GM12801 (cell line): Measurements from ENCODE around the gene DCDC2C.

ENCODE experiments used
- CTCF ChIP-seq: IDR thresholded peaks from one replicate; pipeline ENCODE4 v1.5.1; 2011; ENCODE audit warnings: control low read depth; ENCODE audit not compliant: insufficient read length; ENCODE audit errors: extremely low read depth

Gene DCDC2C

GRCh38 chr2:3659447-3660432 is 43.6 kb upstream of the DCDC2C start:
- TF ChIP-seq CTCF = no peak

DNA sequence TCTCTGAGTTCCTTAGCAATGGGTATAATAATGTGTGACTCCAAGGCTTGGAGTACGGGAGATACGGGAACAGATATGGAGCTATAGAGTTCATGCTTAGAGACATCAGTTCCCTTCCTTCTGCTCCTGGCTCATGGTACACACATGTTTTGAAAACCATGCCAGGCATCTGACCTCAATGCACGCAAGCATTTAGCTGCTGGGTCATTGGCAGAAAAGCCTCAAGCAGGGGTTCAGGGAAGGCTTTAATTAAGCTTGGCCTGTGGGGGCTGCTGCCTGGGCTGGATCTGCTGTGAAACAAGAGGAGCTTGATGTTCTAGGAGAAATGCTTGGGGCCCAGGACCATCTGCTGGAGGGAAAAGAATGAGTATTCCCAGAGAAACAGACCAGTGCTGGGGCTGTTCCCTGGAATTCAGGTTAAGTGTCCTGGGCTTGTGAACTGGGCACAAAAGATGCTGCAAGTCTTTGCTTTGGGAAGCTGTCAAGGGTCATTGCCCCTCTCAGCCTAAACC is 42.2 kb upstream of the DCDC2C start:
- TF ChIP-seq CTCF = no peak

DNA sequence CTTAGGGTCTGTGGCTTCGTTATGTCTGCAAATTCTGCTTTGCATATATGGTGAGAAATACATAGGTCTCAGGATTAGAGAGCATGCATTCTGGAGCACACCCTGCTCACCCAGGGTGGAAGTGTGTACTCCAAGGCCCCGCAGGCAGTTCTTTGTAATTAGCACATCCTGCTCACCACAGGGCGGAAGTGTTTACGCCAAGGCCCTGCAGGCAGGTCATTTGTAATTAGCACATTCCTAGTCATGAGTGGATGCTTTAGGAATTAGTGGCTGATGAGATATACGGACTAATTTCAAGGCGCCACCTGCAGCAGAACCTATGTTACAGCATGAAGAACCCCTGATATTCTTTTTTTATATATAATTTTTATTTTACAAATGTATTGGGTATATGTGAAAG is 41.1 kb upstream of the DCDC2C start:
- TF ChIP-seq CTCF = no peak

DNA sequence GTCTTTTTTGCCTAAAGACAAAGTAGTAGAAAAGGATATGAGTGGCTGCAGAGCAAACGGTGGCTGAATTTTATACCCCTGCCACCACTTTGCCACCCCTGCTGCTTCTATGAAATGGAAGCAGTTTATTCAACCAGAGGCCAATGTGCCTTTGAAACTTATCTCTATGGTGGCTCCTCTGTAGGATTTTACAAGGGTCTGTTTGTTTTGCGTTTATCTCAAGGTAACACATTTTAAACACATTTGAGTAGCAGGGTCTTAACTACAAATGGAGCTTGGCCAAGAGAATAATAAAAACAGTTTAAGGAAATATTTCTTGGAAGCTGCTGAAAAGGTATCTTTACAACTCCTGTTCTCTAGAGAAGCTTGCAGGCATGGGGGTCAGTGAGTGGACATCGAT is 39.3 kb upstream of the DCDC2C start:
- no peak for TF ChIP-seq CTCF

DNA sequence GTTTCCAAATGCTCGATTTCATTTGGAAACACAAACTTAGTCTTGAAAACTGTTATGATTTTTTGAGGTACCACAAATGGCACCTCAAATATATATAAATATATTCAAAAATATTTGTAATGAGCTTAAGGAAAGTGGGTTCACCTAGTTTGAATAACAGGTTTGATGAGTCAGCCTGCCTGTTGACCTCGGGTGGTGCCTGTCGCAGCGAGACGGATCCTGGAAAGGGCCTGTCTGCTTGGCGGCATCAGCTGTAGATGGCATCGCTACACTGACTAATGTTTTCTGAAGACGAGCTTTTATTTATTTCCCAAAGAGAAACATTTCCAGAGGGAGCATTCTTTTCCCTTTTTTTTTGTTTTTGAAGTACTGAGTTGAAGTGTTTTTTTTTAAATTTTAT is 38.5 kb upstream of the DCDC2C start:
- no peak for TF ChIP-seq CTCF

DNA sequence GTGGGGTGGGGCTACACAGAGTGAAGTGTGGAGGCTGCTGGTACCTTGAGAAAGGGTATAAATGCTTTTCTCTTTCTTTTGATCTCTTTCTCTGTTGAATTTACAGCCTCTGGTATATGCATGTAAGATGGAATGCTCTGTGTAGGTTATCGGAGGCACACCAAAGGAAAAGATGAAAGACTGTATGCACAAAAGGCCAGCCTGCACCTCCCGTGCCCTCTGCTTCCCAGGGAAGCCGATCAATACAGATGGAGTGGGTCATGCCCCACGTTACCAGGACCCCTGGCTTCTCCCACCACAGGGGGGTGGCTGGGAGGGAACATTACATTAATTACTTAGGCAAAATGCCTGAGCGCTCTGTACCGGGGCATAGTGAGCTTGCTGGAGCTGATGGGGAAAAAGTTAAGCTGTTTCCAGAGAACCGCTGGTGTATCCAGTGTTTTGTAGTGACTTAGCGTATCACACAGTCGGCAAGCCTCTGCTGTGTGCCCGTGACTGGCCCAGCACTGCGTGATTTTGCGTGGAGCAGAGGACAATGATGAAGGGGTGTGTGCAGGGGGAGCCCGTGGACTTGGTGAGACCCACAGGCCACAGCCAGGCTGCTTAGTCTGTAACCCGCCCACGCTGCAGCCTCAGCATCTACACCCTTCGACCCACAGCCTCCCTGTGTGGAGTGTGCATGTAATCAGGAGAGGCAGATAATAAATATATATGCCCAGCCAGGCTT is 37.3 kb upstream of the DCDC2C start:
- no peak for TF ChIP-seq CTCF

DNA sequence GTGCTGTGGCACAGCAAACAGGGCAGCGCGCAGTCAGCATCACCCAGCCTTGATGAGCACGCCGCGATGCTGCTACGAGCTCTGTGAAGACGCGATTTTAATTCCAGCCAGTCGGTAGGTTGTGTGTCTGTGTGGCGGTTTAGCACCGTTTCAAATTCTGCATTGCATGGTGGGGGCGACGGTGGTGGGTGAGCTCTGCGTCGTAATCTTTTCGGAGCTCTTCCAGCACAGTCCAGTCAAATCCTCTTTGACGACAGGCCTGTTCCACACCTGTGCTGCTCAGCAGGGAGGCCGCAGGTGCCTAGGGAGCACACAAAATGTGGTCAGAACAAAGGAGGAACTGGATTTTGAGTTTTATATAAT is 36.8 kb upstream of the DCDC2C start:
- no peak for TF ChIP-seq CTCF
